ENCODE data around the gene TIPARP.
"Not testable (repeated sequence)": the region's sequence is repeated elsewhere in the genome, so short reads cannot be mapped to it uniquely, and the experiment has no call there.

The TIPARP gene

DNA sequence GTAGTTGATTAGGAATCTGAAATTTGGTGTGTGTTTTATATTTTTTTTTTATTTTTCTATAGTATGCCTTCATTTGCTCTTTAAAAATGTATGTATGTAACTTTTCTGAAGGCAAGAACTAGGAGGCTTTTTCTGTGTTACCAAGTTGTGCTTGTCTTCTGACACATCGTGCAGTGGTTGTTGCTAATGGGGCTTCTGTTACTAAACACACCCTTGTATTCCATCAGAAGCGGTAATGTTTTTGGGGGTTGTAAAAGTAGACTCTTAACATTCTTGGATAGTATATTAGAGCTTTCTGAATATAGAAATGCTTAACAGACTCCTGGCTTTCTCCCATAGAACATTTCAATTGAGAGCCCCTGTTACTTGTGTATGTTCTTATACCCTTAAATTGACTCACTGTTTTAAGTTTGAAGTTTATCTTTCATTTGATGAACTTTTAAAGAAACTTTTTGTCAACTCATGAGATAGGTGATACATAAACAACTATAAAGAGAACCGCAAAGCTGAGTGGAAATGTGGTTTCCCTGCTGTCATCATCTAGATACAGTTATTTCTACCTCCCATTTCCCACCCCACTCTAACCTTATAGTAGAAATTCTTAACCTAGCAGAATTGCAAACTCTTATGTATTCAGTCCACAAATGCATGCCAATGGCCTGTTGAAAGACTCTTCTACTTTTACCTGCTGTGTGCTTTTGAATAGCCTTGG lies 2.5 kb downstream of the TIPARP start:
- DNase-seq, result no peak

GRCh38 chr3:156677536-156677935 lies 3.1 kb downstream of the TIPARP start:
- no peak for DNase-seq

- DNase-seq, result no peak
Measured at GRCh38 chr3:156678197-156678596, 3.8 kb downstream of the TIPARP start.

- DNase-seq, result no peak
Measured at GRCh38 chr3:156680243-156680914, 6.0 kb downstream of the TIPARP start.

GRCh38 chr3:156681002-156681401 lies 6.6 kb downstream of the TIPARP start:
- DNase-seq, result no peak

GRCh38 chr3:156682501-156682900 lies 8.1 kb downstream of the TIPARP start:
- no peak for DNase-seq

DNA sequence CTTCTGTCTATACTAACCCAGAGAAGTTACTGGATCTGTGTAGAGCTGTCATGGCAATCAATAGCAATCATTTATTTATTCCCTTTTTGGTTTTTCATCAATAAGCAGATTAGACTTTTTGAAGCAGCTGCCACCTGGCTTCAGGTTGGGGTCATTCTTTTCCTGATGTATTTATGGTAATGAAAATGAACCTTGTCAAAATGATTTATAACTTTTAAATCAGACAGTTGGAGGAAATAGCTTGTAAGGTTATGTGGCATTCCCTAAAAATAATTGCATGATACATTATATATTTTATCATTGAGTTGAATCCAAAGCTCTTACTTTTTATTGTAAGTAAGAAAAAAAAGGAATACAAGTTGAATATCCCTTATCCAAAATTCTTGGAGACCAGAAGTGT lies 8.6 kb downstream of the TIPARP start:
- no peak for DNase-seq

DNA sequence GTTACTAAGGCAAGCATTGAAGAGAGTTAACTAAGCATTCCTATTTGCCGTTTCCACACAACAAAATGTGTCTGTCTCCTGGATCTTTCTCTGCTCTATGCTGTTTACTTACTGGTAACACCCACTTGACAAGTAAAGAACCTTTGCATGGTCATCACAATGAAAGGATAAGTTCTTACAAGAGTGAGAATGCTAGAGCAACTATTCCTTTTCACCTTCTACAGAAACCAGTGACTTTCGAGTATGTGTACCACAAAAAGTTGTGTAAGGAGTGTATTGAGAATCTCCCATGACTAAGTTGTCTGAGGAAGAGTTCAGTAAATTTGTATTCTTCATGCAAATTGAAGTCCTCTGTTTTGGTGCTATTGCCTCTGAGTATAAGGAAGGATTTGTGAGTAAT lies 10.8 kb downstream of the TIPARP start:
- DNase-seq, result no peak

GRCh38 chr3:156685752-156686151 lies 11.4 kb downstream of the TIPARP start:
- no peak for DNase-seq

DNA sequence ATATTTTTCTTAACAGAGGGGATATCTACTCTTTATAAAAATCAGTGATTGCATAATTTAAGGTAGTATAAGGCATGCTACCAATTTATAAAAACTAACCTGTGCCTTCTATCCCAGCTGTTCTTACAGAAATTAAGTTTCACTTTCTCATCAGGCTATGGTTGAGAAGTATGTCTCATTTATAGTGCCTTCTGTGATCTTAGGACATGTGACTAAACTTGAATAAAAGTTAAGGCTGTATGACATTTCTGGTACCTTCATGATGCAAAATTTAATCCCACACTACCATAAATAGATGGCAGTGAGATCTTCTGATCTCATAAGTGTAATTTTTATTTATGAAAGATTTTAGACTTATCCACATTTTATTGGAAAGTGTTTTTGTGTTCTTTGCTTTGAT lies 12.6 kb downstream of the TIPARP start:
- DNase-seq, result no peak

DNA sequence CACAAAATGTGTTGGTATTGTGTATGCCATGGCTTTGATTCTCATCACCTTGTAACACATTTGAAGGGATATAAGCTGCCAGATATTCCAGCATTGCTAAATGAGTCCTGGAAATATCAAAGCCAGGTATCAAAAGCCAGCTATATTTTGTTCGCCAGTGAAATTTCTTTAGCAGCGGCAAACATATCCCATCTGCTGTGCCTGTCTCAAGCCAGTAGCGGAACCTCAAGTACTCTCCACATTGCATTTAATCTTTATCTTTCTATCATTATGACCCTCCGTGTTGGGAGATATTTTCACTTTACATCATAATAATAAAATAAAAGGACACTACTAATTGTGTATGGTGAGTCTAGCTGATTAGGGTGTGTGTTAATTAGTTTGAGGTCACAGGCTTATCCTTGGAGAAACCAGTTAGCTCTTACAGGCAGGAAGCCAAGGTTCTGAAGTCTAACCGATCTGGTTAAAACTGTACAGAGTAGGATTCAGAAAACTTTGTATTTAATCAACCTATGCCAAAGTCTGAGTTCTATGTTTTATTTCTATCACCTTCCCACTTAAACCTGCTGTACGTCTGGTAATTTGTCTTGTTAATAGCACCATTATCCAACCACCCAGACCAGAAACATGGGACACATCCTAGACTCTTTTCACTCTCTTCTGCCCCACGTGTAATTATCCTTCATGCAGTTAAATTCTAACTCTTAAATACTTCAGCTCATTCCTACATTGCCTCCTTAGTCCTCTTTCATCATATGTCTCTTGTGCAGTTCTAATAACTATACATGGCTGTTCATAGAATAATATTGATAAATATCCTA lies 14.5 kb downstream of the TIPARP start:
- DNase-seq, result no peak

- no peak for DNase-seq
Measured at GRCh38 chr3:156689608-156690007, 15.2 kb downstream of the TIPARP start.

DNA sequence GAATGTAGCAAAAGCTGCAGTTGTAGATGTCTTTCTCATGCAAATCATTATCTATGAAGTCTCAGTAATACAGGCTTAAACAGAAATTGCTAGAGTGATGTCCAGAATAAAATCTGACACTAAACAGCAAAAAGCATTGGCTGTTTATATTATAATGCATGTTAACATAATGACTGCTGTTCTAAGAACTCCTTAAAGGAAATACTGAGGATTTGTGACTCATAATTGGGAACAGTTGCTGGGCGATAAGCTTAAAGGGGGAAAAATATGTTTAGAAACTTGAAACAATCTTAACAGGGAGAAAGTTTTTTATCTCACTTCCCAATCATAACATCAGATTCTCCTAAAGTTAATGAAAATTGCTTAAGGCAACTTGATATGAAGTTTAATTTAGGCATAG lies 17.5 kb downstream of the TIPARP start:
- DNase-seq, result no peak

DNA sequence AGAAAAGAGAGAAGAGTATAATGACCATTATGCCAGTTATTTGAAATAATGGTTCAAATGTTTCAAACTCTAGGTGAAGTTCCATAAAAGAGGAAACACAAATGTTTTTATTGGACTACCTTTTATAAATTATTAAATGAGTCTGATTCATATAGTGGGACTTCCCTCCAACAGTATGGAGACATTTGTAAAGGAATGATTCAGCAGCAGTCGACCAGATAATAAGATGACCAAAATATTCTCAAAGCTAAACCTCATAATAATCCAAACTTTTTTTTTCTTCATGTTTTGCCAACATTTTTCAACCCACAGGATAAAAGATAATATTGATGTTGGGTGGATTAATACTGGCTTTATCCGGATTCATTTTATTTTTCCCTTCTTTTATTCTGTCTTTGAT lies 18.8 kb downstream of the TIPARP start:
- no peak for DNase-seq

DNA sequence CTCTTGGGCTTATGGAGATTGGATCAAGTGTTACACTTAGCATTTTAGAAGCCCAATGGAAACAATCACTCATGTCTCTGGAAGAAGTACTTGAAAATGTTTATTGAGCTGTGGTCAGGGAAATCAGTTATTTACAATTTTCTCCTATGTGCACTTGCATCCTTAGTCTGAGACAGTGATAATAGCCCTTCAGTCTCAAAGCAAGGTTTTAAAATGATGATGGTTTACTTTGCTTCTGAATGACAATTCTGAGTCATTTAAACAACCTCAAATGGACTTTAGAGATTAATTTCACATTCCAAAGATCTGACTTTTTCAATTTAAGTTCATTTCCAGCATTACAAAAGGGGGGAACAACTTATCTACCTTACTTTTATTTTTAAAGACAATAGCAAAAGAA lies 20.1 kb downstream of the TIPARP start:
- no peak for DNase-seq

DNA sequence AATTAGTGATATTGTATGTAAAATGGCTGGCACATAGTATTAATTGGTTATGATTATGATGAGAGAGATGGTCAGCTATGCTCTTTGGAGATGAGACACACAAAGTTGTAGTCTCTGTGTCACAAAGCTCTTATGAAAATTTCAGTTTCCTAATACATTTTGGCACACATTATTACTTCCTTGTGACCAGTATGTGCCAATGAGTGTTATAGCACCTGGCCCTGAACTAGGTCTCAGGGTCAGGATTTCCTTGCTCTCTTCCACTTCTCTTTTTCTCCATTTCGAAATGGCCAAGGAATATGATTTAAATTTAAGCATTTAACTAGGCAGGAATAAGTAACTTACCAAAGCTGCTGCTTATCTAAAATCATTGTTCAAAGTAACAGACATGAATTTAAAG lies 28.0 kb downstream of the TIPARP start:
- no peak for DNase-seq

DNA sequence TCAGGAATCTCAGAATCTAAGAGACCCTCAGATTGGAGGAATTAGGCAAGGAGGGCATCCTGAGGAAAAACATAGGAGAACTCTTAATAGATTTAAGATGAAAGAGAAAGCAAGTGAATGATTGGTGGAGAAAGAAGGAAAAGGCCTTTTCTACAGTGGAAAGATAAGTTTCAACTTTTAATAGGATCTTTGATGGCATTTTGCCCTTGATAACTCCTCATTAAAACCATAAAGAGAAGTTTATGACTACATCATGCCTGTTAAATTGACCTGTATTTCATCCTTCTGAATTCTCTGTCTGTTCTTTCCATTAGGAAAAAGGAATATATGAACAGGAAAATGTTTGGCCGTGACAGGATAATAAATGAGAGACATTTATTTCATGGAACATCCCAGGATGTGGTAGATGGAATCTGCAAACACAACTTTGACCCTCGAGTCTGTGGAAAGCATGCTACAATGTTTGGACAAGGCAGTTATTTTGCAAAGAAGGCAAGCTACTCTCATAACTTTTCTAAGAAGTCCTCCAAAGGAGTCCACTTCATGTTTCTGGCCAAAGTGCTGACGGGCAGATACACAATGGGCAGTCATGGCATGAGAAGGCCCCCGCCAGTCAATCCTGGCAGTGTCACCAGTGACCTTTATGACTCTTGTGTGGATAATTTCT lies 30.1 kb downstream of the TIPARP start:
- DNase-seq, result no peak

GRCh38 chr3:156705761-156706616 lies 31.6 kb downstream of the TIPARP start:
- DNase-seq, result no peak

- no peak for DNase-seq
Measured at GRCh38 chr3:156707588-156707987, 33.2 kb downstream of the TIPARP start.

DNA sequence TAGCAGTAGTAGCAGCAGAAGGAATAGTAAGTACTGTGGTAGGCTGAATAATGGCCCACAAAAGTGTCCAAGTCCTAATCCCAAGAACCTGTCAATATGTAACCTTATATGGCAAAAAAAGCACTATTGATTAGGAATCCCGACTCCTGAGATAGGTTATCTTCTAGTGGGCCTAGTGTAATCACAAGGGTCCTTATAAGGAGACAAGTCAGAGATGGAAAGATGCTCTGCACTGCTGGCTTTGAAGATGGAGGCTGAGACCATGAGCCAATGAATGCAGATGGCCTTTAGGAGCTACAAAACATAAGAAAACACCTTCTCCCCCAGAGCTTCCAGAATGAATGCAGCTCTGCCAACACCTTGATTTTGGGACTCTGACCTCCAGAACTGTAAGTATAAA lies 36.0 kb downstream of the TIPARP start:
- DNase-seq, result no peak

DNA sequence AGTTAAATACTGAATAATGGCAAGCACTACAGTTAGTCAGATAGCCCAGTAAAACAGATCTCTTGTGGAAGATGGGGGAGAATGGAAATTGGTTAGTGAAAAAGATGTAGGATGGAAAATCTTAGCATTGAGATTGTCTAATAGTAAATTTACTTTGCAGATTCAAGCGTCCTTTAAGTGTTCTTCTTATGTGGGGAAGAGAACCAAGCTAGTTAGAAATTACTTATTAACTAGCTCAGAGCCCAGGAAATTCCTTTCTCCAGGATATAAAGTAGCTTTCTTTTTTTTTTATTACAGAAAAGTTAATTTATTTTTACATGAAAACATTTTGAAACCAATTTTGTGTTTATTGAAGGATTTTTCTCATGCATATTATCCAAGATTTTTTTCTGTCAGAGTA lies 36.7 kb downstream of the TIPARP start:
- DNase-seq, result no peak

DNA sequence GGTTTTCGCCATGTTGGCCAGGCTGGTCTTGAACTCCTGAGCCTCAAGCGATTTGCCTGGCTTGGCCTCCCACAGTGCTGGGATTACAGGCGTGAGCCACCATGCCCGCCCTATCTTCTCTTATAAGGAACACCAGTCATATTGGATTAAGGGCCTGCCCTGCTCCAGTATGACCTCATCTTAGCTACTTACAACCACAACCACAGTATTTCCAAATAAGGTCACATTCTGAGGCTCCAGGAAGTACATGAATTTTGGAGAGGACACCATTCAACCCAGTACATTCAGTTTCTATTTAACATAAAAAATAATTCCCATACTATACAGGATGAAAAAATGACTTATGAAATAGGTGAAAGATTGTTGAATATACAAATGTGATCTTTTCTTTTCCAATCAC lies 37.6 kb downstream of the TIPARP start:
- not testable (repeated sequence) for DNase-seq

All from activated CD4-positive, alpha-beta T cell treated with anti-CD3 and anti-CD28 coated beads, Interleukin-2, amount 50 U/mL, for 1 hour (primary cell).